ENCODE measurements around the gene FAM131A.
A peak's percentile ranks its signal among the peaks of the same experiment; 100 is the strongest.

FAM131A gene, protein sequence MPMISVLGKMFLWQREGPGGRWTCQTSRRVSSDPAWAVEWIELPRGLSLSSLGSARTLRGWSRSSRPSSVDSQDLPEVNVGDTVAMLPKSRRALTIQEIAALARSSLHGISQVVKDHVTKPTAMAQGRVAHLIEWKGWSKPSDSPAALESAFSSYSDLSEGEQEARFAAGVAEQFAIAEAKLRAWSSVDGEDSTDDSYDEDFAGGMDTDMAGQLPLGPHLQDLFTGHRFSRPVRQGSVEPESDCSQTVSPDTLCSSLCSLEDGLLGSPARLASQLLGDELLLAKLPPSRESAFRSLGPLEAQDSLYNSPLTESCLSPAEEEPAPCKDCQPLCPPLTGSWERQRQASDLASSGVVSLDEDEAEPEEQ

GRCh38 chr3:184337399-184337714, at the start of gene FAM131A:
Gene FAM131A (plus strand): TSS chr3:184337600. CDS start chr3:184337631, 31 bp downstream.
- DNase-seq (ENCODE audit: low read depth) = peak; percentile 60
- no peak for TF ChIP-seq CTCF (conservative IDR thresholded peaks at IDR 0.05; ENCODE audit: control insufficient read depth, insufficient read depth, low read depth, low read length)
- H3K4me3 ChIP-seq (ENCODE audit: control insufficient read depth, low read depth, low read length) = peak within 1 kb of the TSS; percentile 60

DNA sequence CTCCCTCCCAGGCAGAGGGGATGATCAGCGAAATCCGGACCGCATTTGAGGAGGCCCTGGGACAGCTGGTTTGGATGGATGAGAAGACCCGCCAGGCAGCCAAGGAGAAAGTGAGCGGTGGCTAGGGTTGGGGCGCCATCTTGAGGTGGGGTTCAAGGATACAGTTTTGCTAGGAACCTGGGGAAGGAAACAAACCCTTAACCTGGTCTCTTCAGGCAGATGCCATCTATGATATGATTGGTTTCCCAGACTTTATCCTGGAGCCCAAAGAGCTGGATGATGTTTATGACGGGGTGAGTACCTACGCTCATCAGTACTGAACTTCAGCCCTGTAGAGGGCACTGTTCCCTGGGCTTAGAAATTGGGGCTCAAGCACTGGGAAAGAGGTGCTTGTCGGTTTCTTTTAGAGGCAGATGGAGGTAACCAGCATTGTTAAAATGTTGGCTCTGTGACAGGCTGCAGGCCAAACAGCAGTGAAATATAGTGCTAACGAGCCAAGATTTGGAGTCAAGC, 47.9 kb upstream of the FAM131A start:
- TF ChIP-seq CTCF (conservative IDR thresholded peaks at IDR 0.05; ENCODE audit: control insufficient read depth, insufficient read depth, low read depth, low read length) = peak; percentile 69
- no peak overlapping the region for H3K4me3 ChIP-seq (ENCODE audit: control insufficient read depth, low read depth, low read length)
- DNase-seq (ENCODE audit: low read depth) = peak; percentile 56

- H3K4me3 ChIP-seq (ENCODE audit: control insufficient read depth, low read depth, low read length) = no peak overlapping the region
- TF ChIP-seq CTCF (conservative IDR thresholded peaks at IDR 0.05; ENCODE audit: control insufficient read depth, insufficient read depth, low read depth, low read length) = no peak
- DNase-seq (ENCODE audit: low read depth) = no peak
These were observed 47.1 kb upstream of the FAM131A start for GRCh38 chr3:184290331-184290730.

DNA sequence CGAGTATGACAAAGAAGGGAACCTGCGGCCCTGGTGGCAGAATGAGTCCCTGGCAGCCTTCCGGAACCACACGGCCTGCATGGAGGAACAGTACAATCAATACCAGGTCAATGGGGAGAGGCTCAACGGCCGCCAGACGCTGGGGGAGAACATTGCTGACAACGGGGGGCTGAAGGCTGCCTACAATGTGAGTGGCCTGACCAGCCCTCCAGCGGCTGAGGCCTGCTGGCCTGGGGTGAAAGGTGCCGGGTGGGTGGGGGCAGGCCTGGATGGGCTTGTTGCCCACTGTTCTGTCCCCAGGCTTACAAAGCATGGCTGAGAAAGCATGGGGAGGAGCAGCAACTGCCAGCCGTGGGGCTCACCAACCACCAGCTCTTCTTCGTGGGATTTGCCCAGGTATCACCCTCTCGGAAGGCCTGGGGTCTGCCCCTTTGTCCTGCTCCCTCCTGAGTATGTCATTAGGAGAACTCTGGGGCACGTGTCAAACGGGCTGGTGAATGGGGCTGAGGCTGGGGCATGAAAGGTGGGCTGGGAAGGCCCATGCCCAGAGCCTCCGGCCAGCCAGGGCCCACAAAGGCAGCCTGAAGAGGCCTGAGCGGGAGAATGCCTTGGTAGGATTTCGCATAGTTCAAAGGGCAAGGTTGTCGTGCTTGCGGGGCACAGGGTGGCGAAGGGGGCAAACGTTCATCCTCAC, 46.2 kb upstream of the FAM131A start:
- DNase-seq (ENCODE audit: low read depth) = no peak
- no peak overlapping the region for H3K4me3 ChIP-seq (ENCODE audit: control insufficient read depth, low read depth, low read length)
- no peak for TF ChIP-seq CTCF (conservative IDR thresholded peaks at IDR 0.05; ENCODE audit: control insufficient read depth, insufficient read depth, low read depth, low read length)

DNA sequence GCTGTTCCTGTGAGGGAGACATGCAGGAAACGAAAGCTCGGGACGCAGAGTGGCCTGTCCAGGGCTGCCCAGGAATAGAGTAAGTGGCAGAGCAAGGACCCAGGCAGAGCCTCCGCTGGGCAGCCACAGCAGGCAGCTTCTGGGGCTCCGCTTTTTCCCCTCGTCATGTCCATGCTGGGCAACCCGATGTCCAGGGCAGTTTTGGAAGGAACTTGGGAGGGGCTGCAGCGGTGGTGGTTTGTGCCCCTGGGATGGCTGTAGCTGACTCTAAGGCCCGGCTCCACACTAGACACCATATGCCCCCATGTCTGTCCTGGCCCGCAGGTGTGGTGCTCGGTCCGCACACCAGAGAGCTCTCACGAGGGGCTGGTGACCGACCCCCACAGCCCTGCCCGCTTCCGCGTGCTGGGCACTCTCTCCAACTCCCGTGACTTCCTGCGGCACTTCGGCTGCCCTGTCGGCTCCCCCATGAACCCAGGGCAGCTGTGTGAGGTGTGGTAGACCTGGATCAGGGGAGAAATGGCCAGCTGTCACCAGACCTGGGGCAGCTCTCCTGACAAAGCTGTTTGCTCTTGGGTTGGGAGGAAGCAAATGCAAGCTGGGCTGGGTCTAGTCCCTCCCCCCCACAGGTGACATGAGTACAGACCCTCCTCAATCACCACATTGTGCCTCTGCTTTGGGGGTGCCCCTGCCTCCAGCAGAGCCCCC, 45.5 kb upstream of the FAM131A start:
- H3K4me3 ChIP-seq (ENCODE audit: control insufficient read depth, low read depth, low read length) = no peak overlapping the region
- TF ChIP-seq CTCF (conservative IDR thresholded peaks at IDR 0.05; ENCODE audit: control insufficient read depth, insufficient read depth, low read depth, low read length) = no peak
- DNase-seq (ENCODE audit: low read depth) = no peak

GRCh38 chr3:184295771-184296170, 41.6 kb upstream of the FAM131A start:
- DNase-seq (ENCODE audit: low read depth) = no peak
- H3K4me3 ChIP-seq (ENCODE audit: control insufficient read depth, low read depth, low read length) = no peak overlapping the region
- TF ChIP-seq CTCF (conservative IDR thresholded peaks at IDR 0.05; ENCODE audit: control insufficient read depth, insufficient read depth, low read depth, low read length) = no peak
